OCI-LY7 (cell line): ENCODE results near the gene NFATC3. TPM values are rescaled to one million over a fixed set of nuclear protein-coding genes. Genes with fewer than 3 reads are reported as not detected.

Experiments used
- BruUV-seq: library from RNA; stranded (reverse); fragments of 400-500 nt; replicated peaks from 2 replicates; lab custom pipeline; 2021; lab: Mats Ljungman, UMichigan
- CTCF ChIA-PET: fragments of 300-600 bp; sonication (Branson Sonifier 250); formaldehyde crosslinking; loops from one replicate; lab custom pipeline; 2022; ENCODE audit warnings: antibody characterized with exemption; ENCODE audit not compliant: unreplicated experiment; lab: Charles Lee
- POLR2A ChIA-PET: fragments of 300-600 bp; sonication (Branson Sonifier 250); formaldehyde crosslinking; loops from one replicate; lab custom pipeline; 2022; ENCODE audit warnings: antibody characterized with exemption; lab: Charles Lee
- DNase-seq: peaks from one replicate; pipeline ENCODE4 v3.0.0-alpha.2; 2015; ENCODE audit warnings: low spot score
- H2AFZ ChIP-seq: fragments of 200-600 bp; sonication (generic), shearing (Covaris generic); 2 replicates; pipeline ENCODE4 v1.6.1; 2014; ENCODE audit warnings: mild to moderate bottlenecking, antibody characterized with exemption, low read length, moderate library complexity
- H3K27ac ChIP-seq: fragments of 200-600 bp; sonication (generic); 2 replicates; pipeline ENCODE4 v1.5.1; 2014; ENCODE audit warnings: mixed run types, low read depth, mild to moderate bottlenecking, moderate library complexity, low read length, inconsistent platforms; ENCODE audit not compliant: poor library complexity, severe bottlenecking
- H3K36me3 ChIP-seq: fragments of 200-600 bp; sonication (generic); 2 replicates; pipeline ENCODE4 v1.6.1; 2014; ENCODE audit warnings: mild to moderate bottlenecking, antibody characterized with exemption, low read length, moderate library complexity, mixed read lengths; ENCODE audit not compliant: insufficient read depth
- H3K4me1 ChIP-seq: fragments of 200-600 bp; sonication (generic); 2 replicates; pipeline ENCODE4 v1.5.1; 2014; ENCODE audit warnings: mild to moderate bottlenecking, low read length; ENCODE audit not compliant: insufficient read depth, poor library complexity, severe bottlenecking
- H3K4me2 ChIP-seq: fragments of 200-600 bp; sonication (generic); 2 replicates; pipeline ENCODE4 v1.6.1; 2014; ENCODE audit warnings: mild to moderate bottlenecking, low read length
- H3K4me3 ChIP-seq: fragments of 200-600 bp; sonication (generic); 2 replicates; pipeline ENCODE4 v1.5.1; 2014; ENCODE audit warnings: mild to moderate bottlenecking, low read depth, low read length; ENCODE audit not compliant: poor library complexity, severe bottlenecking
- H3K79me2 ChIP-seq: fragments of 200-600 bp; sonication (generic); 2 replicates; pipeline ENCODE4 v1.6.1; 2016; ENCODE audit warnings: low read depth, mild to moderate bottlenecking, low read length, moderate library complexity, mixed read lengths; ENCODE audit not compliant: insufficient read depth
- H3K9me2 ChIP-seq: fragments of 200-600 bp; sonication (generic); 2 replicates; pipeline ENCODE4 v1.6.1; 2016; ENCODE audit warnings: mild to moderate bottlenecking, low read length, mixed read lengths; ENCODE audit not compliant: insufficient read depth
- H3K9me3 ChIP-seq: fragments of 200-600 bp; sonication (generic); 2 replicates; pipeline ENCODE4 v1.6.1; 2014; ENCODE audit warnings: mild to moderate bottlenecking, mixed run types, low read length, mixed read lengths
- H4K20me1 ChIP-seq: fragments of 200-600 bp; sonication (generic); 2 replicates; pipeline ENCODE4 v1.6.1; 2014; ENCODE audit warnings: mild to moderate bottlenecking, antibody characterized with exemption, low read length, moderate library complexity, mixed read lengths; ENCODE audit not compliant: insufficient read depth
- CTCF ChIP-seq: fragments of 200-600 bp; sonication (generic); conservative IDR thresholded peaks from 2 replicates; pipeline ENCODE4 v1.5.1; 2014; ENCODE audit warnings: mild to moderate bottlenecking, antibody characterized with exemption, low read length, moderate library complexity, mixed read lengths
- EZH2phosphoT487 ChIP-seq: fragments of 200-600 bp; sonication (generic); IDR thresholded peaks from 2 replicates; pipeline ENCODE4 v1.6.1; 2018; ENCODE audit warnings: low read depth, borderline replicate concordance, mild to moderate bottlenecking, mixed run types, antibody characterized with exemption, low read length, moderate library complexity, mixed read lengths
- intact Hi-C: fragments of 100-400 bp; cut with micrococcal nuclease; formaldehyde crosslinking; loops from one replicate; pipeline ENCODE4 v1.10.0; 2022; ENCODE audit not compliant: unreplicated experiment
- total RNA-seq, 2 experiments: library from RNA; depleted of rRNA in 1 of 2; stranded (reverse); fragments of >200 nt in 1 of 2; shearing (Covaris generic) in 1 of 2; gene quantifications; 2 replicates each; pipeline ENCODE4 v1.2.3, GENCODE V29; 2014 to 2022

Gene NFATC3
- total RNA-seq, 2 experiments from 2014 or later, result 73.4 to 76.0 TPM

DNA sequence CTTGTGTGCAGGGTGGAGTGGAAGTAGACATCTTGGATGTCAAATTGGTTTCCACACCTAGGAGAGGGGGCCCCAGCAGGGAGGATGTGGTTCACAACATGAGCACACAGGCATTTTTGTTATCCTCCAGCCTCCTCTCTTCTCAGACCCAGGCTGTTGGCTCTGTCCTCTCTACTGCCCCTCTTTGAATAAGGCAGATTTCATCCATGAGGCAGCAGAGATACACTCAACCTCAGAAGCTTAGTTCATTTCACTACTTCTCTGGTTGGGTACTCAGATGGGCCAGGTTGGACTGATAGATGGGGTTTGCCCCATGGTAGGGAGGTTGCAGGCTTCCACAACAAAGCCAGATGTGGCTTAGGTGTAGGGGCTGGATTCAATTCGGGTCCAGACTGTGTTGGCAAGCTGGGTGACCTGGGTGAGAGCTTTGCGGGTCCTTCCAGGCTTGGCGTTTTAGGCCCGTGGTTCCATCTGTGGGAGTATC, 22.2 kb upstream of the NFATC3 start:
- H4K20me1 ChIP-seq, result no peaks in the 10 kb centered on the region
- no peaks in the 10 kb centered on the region for H3K9me2 ChIP-seq
- ChIA-PET POLR2A (no interaction called here), CTCF (no interaction called here)
- peaks cover 40% of the 10 kb centered on the region for H3K36me3 ChIP-seq
- no peak overlapping the region for H3K27ac ChIP-seq
- no peak overlapping the region for H2AFZ ChIP-seq
- no peak overlapping the region for H3K4me3 ChIP-seq
- peaks cover 4% of the 10 kb centered on the region for H3K4me1 ChIP-seq
- no peak for DNase-seq
- H3K9me3 ChIP-seq, result no peaks in the 10 kb centered on the region
- BruUV-seq, result no TSS peak
- no peak for TF ChIP-seq EZH2phosphoT487
- TF ChIP-seq CTCF, result no peak
- intact Hi-C loops, result loop anchor here (5.0 kb wide), 1 partner anchor 181 kb away; the partner anchor contains the start of gene NRN1L
- no peak overlapping the region for H3K4me2 ChIP-seq
- H3K79me2 ChIP-seq, result no peaks in the 10 kb centered on the region

DNA sequence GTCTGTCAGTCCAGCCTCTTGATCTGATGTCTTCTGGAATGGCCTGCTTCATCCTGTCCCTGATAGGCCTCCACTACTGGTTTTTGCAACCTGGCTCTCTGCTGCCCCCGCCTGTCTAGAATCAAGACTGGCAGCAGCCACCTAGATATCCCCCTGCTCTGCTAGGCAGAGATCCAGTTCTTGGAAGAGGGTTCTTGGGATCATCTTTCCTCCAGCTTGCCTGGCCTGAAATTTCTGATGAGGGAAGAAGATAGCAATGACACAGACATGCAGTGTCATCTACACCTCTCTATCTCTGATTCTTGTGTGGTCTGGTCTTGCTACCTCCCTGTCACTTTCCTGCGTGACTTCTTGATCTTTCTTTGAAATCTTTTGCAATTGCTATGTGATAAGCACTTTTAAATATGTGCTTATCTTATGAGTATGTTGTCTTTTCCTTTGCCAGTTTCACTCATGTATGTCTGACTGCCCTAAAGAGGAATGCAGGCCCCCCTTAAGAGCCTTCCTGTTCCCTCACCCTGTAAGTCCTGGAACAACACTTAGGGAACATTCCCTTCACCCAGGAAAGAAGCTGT, 20.3 kb upstream of the NFATC3 start:
- ChIA-PET POLR2A (interaction anchor here (0.6 to 0.7 kb wide), 2 partner anchors 8 to 17 kb away, joined by 3 read pairs; no protein-coding TSS in a partner anchor), CTCF (interaction anchor here (1.0 kb wide), 1 partner anchor 19 kb away, joined by 6 read pairs; no protein-coding TSS in a partner anchor)
- Histone ChIP-seq H3K79me2 (no peaks in the 10 kb centered on the region), H3K4me3 (no peak overlapping the region), H4K20me1 (no peaks in the 10 kb centered on the region), H3K9me2 (no peaks in the 10 kb centered on the region), H3K4me1 (peaks cover 9% of the 10 kb centered on the region), H3K4me2 (no peak overlapping the region), H3K36me3 (peaks cover 32% of the 10 kb centered on the region), H2AFZ (no peak overlapping the region), H3K27ac (no peak overlapping the region), H3K9me3 (no peaks in the 10 kb centered on the region)
- peak; percentile 75 for DNase-seq
- TF ChIP-seq EZH2phosphoT487 (no peak), CTCF (peak; percentile 95)
- intact Hi-C loops, result loop anchor here (5.0 kb wide), 1 partner anchor 183 kb away; the partner anchor contains the start of gene NRN1L
- BruUV-seq, result no TSS peak
